IPS-11a (cell line): Measurements from ENCODE around the gene PRG3.
A peak's percentile ranks its signal among the peaks of the same experiment; 100 is the strongest.

Source experiments
- H3K4me3 ChIP-seq: one replicate; pipeline ENCODE4 v1.5.1; 2013; ENCODE audit warnings: low read depth, low read length, control low read depth

Gene PRG3

GRCh38 chr11:57380975-57381374 lies at the start of gene PRG3:
TSS of gene PRG3 (minus strand) at chr11:57381150. CDS start at chr11:57380708, 442 bp downstream.
- no peak within 1 kb of the TSS for H3K4me3 ChIP-seq

- H3K4me3 ChIP-seq: no peak overlapping the region
Measured at GRCh38 chr11:57429946-57430345, 49.0 kb upstream of the PRG3 start.

GRCh38 chr11:57428643-57429042 lies 47.7 kb upstream of the PRG3 start:
- H3K4me3 ChIP-seq: no peak overlapping the region

- no peak overlapping the region for H3K4me3 ChIP-seq
Measured at GRCh38 chr11:57427727-57428082, 46.8 kb upstream of the PRG3 start.

GRCh38 chr11:57426929-57427726 lies 46.2 kb upstream of the PRG3 start, which contains the start of gene SLC43A3:
TSS of gene SLC43A3 (minus strand) at chr11:57427121. CDS start at chr11:57426172, 949 bp downstream.
- peak within 1 kb of the TSS; percentile 33 for H3K4me3 ChIP-seq

GRCh38 chr11:57426439-57426928 lies 45.5 kb upstream of the PRG3 start:
- H3K4me3 ChIP-seq: peak overlapping the region; percentile 33

- no peak overlapping the region for H3K4me3 ChIP-seq
Measured at GRCh38 chr11:57425565-57426438, 44.9 kb upstream of the PRG3 start.

GRCh38 chr11:57424792-57425564 lies 44.0 kb upstream of the PRG3 start:
- H3K4me3 ChIP-seq: no peak overlapping the region

GRCh38 chr11:57424137-57424791 lies 43.3 kb upstream of the PRG3 start:
- no peak overlapping the region for H3K4me3 ChIP-seq

GRCh38 chr11:57422669-57423068 lies 41.7 kb upstream of the PRG3 start:
- H3K4me3 ChIP-seq: no peak overlapping the region

- H3K4me3 ChIP-seq: no peak overlapping the region
Measured at GRCh38 chr11:57421805-57422204, 40.9 kb upstream of the PRG3 start.

GRCh38 chr11:57421066-57421465 lies 40.1 kb upstream of the PRG3 start:
- H3K4me3 ChIP-seq: no peak overlapping the region

- no peak overlapping the region for H3K4me3 ChIP-seq
Measured at GRCh38 chr11:57419146-57419545, 38.2 kb upstream of the PRG3 start.

- H3K4me3 ChIP-seq: no peak overlapping the region
Measured at GRCh38 chr11:57418131-57418530, 37.2 kb upstream of the PRG3 start.

GRCh38 chr11:57417056-57417455 lies 36.1 kb upstream of the PRG3 start:
- H3K4me3 ChIP-seq: no peak overlapping the region

- no peak overlapping the region for H3K4me3 ChIP-seq
Measured at GRCh38 chr11:57416436-57416835, 35.5 kb upstream of the PRG3 start.

- no peak overlapping the region for H3K4me3 ChIP-seq
Measured at GRCh38 chr11:57414612-57415212, 33.8 kb upstream of the PRG3 start.

- H3K4me3 ChIP-seq: no peak overlapping the region
Measured at GRCh38 chr11:57413681-57414080, 32.7 kb upstream of the PRG3 start.

GRCh38 chr11:57410287-57410686 lies 29.3 kb upstream of the PRG3 start:
- H3K4me3 ChIP-seq: no peak overlapping the region
